ENCODE data around the gene PPM1H. TPM values are rescaled to one million over a fixed set of nuclear protein-coding genes. Genes with fewer than 3 reads are reported as not detected.

Gene PPM1H
- total and polyA plus RNA-seq, 2 of the 8 experiments (the other 6 are each of a cell fraction or from before 2014, with no cell fraction given): 16.4 to 36.1 TPM

DNA sequence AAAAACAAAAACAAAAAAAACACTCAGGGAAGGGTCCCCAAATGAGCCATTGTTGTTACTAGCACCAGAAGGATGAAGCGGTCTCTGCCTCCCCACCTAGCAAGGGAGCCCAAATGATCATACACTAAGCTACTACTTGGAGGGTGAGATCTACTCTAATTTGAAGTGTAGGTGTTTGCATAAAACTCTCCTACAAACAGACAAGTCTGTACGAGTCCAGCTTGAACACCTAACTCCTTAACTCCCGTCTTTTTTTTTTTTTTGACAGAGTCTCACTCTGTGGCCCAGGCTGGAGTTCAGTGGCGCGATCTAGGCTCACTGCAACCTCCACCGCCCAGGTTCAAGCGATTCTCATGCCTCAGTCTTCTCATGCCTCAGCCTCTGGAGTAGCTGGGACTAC is 132.6 kb downstream of the PPM1H start:
- peaks cover 0 to 5% (median 0%) of the 10 kb centered on the region in 4 experiments; a peak in 3 of 7 replicates for H3K4me1 ChIP-seq (replicated peaks in 1 of 4; ENCODE audit: control insufficient read depth in 3 of 4, insufficient read depth in 4 of 4, low read length in 3 of 4)
- H3K9ac ChIP-seq (replicated peaks in 1 of 4; ENCODE audit: extremely low read depth in 1 of 4, low read depth in 3 of 4, low read length in 3 of 4): no peak overlapping the region
- H2AK5ac ChIP-seq (ENCODE audit: low read depth, low read length): no peak overlapping the region
- H2BK120ac ChIP-seq (replicated peaks; ENCODE audit: low read depth, low read length): no peak overlapping the region
- H3K79me2 ChIP-seq (ENCODE audit: control insufficient read depth in 1 of 2, insufficient read depth in 2 of 2, low read length in 2 of 2): no peaks in the 10 kb centered on the region
- no peak overlapping the region for H3K23ac ChIP-seq (ENCODE audit: insufficient read length)
- no peak overlapping the region for H3K56ac ChIP-seq (replicated peaks; ENCODE audit: insufficient read length, low read depth, low read length)
- FAIRE-seq (no peak), DNase-seq (ENCODE audit: low read depth in 1 of 2, low spot score in 2 of 2) (no peak)
- no peak overlapping the region for H4K91ac ChIP-seq (replicated peaks; ENCODE audit: insufficient read length, low read length)
- no peak overlapping the region for H2BK15ac ChIP-seq (ENCODE audit: low read length)
- no peak overlapping the region for H4K8ac ChIP-seq (ENCODE audit: extremely low read depth, insufficient read depth, low read length)
- H3K18ac ChIP-seq (ENCODE audit: extremely low read depth, low read length): no peak overlapping the region
- H2BK20ac ChIP-seq (ENCODE audit: low read length): no peak overlapping the region
- no peak overlapping the region for H3K4ac ChIP-seq (replicated peaks; ENCODE audit: insufficient read length, low read depth, low read length)
- H4K20me1 ChIP-seq (replicated peaks in 1 of 2; ENCODE audit: control insufficient read depth in 1 of 2, insufficient read depth in 2 of 2, low read length in 2 of 2): peaks cover 2% of the 10 kb centered on the region in 2 experiments
- WGBS, 2 experiments (ENCODE audit: extremely low coverage in 1 of 2, insufficient coverage in 1 of 2, insufficient read length in 1 of 2, insufficient replicate concordance in 2 of 2, low coverage in 1 of 2, low lambda C conversion rate in 2 of 2, missing lambda C conversion rate in 1 of 2): 91% methylated on average over 6 of the region's 7 CpGs; no CpG with 5 or more reads in 1 of the 2 experiments
- H2BK12ac ChIP-seq (ENCODE audit: low read depth, low read length): no peak overlapping the region
- no peaks in the 10 kb centered on the region for H3K79me1 ChIP-seq (ENCODE audit: low read depth, low read length)
- H3K9me3 ChIP-seq (ENCODE audit: insufficient read depth in 2 of 2, low read depth in 1 of 2, low read length in 1 of 2): no peaks in the 10 kb centered on the region
- no peak overlapping the region for H3K4me3 ChIP-seq (ENCODE audit: extremely low read depth in 1 of 4, insufficient read depth in 2 of 4, low read depth in 3 of 4, low read length in 4 of 4)
- no peaks in the 10 kb centered on the region for H3K36me3 ChIP-seq (ENCODE audit: control insufficient read depth in 2 of 4, insufficient read depth in 4 of 4, low read length in 3 of 4)
- no peak overlapping the region for H4K5ac ChIP-seq (ENCODE audit: insufficient read length, low read depth, low read length)
- H2AFZ ChIP-seq (ENCODE audit: low read length): no peak overlapping the region
- H3K14ac ChIP-seq (ENCODE audit: insufficient read length): no peak overlapping the region
- H3K27ac ChIP-seq (ENCODE audit: low read depth, low read length): no peak overlapping the region
- POLR2A ChIA-PET (ENCODE audit: partially characterized antibody): interaction anchor here (0.6 kb wide), 2 partner anchors 31 to 166 kb away, joined by 3 read pairs; no protein-coding TSS in a partner anchor
- no peak overlapping the region for H3K4me2 ChIP-seq (ENCODE audit: insufficient read depth in 1 of 2, low read depth in 2 of 2, low read length in 2 of 2)
- no peaks in the 10 kb centered on the region for H3K23me2 ChIP-seq (ENCODE audit: low read depth, low read length)
- no peak overlapping the region for H2BK5ac ChIP-seq (ENCODE audit: low read depth, low read length)
- CTCF ChIA-PET (ENCODE audit: partially characterized antibody): interaction anchor here (0.6 to 11.9 kb wide), 10 partner anchors 10 to 1230 kb away, joined by 3 to 173 read pairs (median 5); no protein-coding TSS in a partner anchor
- no peaks in the 10 kb centered on the region for H3K27me3 ChIP-seq (replicated peaks in 1 of 4; ENCODE audit: control insufficient read depth in 3 of 4, extremely low read depth in 1 of 4, insufficient read depth in 3 of 4, low read length in 3 of 4)
- TF ChIP-seq, protein P1, sequence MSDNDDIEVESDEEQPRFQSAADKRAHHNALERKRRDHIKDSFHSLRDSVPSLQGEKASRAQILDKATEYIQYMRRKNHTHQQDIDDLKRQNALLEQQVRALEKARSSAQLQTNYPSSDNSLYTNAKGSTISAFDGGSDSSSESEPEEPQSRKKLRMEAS (IDR thresholded peaks at IDR 0.05): no peak
- no peak for TF ChIP-seq FOSL1 (IDR thresholded peaks at IDR 0.05; ENCODE audit: insufficient read depth, low read depth, low read length)
- TF ChIP-seq, protein P2, sequence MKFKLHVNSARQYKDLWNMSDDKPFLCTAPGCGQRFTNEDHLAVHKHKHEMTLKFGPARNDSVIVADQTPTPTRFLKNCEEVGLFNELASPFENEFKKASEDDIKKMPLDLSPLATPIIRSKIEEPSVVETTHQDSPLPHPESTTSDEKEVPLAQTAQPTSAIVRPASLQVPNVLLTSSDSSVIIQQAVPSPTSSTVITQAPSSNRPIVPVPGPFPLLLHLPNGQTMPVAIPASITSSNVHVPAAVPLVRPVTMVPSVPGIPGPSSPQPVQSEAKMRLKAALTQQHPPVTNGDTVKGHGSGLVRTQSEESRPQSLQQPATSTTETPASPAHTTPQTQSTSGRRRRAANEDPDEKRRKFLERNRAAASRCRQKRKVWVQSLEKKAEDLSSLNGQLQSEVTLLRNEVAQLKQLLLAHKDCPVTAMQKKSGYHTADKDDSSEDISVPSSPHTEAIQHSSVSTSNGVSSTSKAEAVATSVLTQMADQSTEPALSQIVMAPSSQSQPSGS (IDR thresholded peaks at IDR 0.05; ENCODE audit: low read length): no peak
- no peak for TF ChIP-seq BRCA1 (IDR thresholded peaks at IDR 0.05; ENCODE audit: low read depth, low read length)
- TF ChIP-seq SUZ12 (IDR thresholded peaks at IDR 0.05; ENCODE audit: low read length): no peak
- TF ChIP-seq SP2 (IDR thresholded peaks at IDR 0.05; ENCODE audit: low read length): no peak
- TF ChIP-seq CBX8 (IDR thresholded peaks at IDR 0.05; ENCODE audit: borderline replicate concordance, low read depth, low read length): no peak
- no peak for TF ChIP-seq RAD21 (IDR thresholded peaks at IDR 0.05 in 1 of 2, conservative IDR thresholded peaks at IDR 0.05 in 1 of 2; ENCODE audit: low read depth in 2 of 2, low read length in 2 of 2)
- no peak for TF ChIP-seq SIX5 (IDR thresholded peaks at IDR 0.05; ENCODE audit: low read depth, low read length)
- TF ChIP-seq NANOG (IDR thresholded peaks at IDR 0.05; ENCODE audit: insufficient read depth, low read depth, low read length, poor library complexity, severe bottlenecking): no peak
- no peak for TF ChIP-seq KDM5A (IDR thresholded peaks at IDR 0.05; ENCODE audit: low read length)
- no peak for TF ChIP-seq EGR1 (IDR thresholded peaks at IDR 0.05; ENCODE audit: borderline replicate concordance, low read depth, low read length)
